CD4-positive, CD25-positive, alpha-beta regulatory T cell (primary cell): Measurements from ENCODE around the gene EPB41. TPM values are rescaled to one million over a fixed set of nuclear protein-coding genes. Genes with fewer than 3 reads are reported as not detected.
A peak's percentile ranks its signal among the peaks of the same experiment; 100 is the strongest.

Experiments used
- ATAC-seq, 2 donors: fragments of 150-1000 bp; cut with Tn5 transposase; one replicate each; pipeline ENCODE4 v1.10.0; 2021; ENCODE audit warnings: low read depth in 2 of 2, moderate number of reproducible peaks in 2 of 2, moderate library complexity in 1 of 2
- DNase-seq, 3 donors: peaks; one replicate each; pipeline versions ENCODE4 v3.0.0 to v3.0.0-alpha.2; 2012 to 2022; ENCODE audit warnings: mixed read lengths in 1 of 3
- H3K27ac ChIP-seq: one replicate; pipeline ENCODE4 v1.7.0; 2013; ENCODE audit warnings: mild to moderate bottlenecking, low read length; ENCODE audit not compliant: insufficient read depth, poor library complexity, severe bottlenecking
- H3K27me3 ChIP-seq: one replicate; pipeline ENCODE4 v1.7.0; 2013; ENCODE audit warnings: low read length; ENCODE audit not compliant: control insufficient read depth, insufficient read depth
- H3K36me3 ChIP-seq: one replicate; pipeline ENCODE4 v1.7.0; 2013; ENCODE audit warnings: mild to moderate bottlenecking, low read length, moderate library complexity; ENCODE audit not compliant: control insufficient read depth, insufficient read depth
- H3K4me1 ChIP-seq: 2 replicates; pipeline ENCODE4 v1.7.0; 2013; ENCODE audit warnings: mild to moderate bottlenecking, low read length; ENCODE audit not compliant: insufficient read depth, control insufficient read depth, poor library complexity, severe bottlenecking
- H3K4me3 ChIP-seq: one replicate; pipeline ENCODE4 v1.7.0; 2013; ENCODE audit warnings: low read depth, mild to moderate bottlenecking, low read length, moderate library complexity
- H3K9me3 ChIP-seq, 2 experiments: 1 replicate in 1 of 2; 2 replicates in 1 of 2; pipeline ENCODE4 v1.7.0; 2013; ENCODE audit warnings: low read length in 2 of 2, mild to moderate bottlenecking in 1 of 2, moderate library complexity in 1 of 2; ENCODE audit not compliant: control insufficient read depth in 2 of 2
- H3K27ac Mint-ChIP-seq, 3 donors: one replicate each; pipeline ENCODE4 v1.8.0; 2020 to 2022; ENCODE audit warnings: mild to moderate bottlenecking in 3 of 3, mixed read lengths in 3 of 3, moderate library complexity in 2 of 3
- H3K27me3 Mint-ChIP-seq: one replicate; pipeline ENCODE4 v1.8.0; 2022; ENCODE audit warnings: mild to moderate bottlenecking, mixed read lengths
- H3K36me3 Mint-ChIP-seq: one replicate; pipeline ENCODE4 v1.8.0; 2020; ENCODE audit warnings: mixed read lengths
- H3K4me1 Mint-ChIP-seq, 4 donors: one replicate each; pipeline ENCODE4 v1.8.0; 2020 to 2022; ENCODE audit warnings: mixed read lengths in 4 of 4, mild to moderate bottlenecking in 1 of 4
- H3K4me3 Mint-ChIP-seq, 4 donors: one replicate each; pipeline ENCODE4 v1.8.0; 2020 to 2022; ENCODE audit warnings: mild to moderate bottlenecking in 4 of 4, mixed read lengths in 4 of 4, moderate library complexity in 3 of 4
- H3K9me3 Mint-ChIP-seq, 7 donors: one replicate each; pipeline ENCODE4 v1.8.0; 2020 to 2022; ENCODE audit warnings: mixed read lengths in 7 of 7, mild to moderate bottlenecking in 3 of 7, moderate library complexity in 2 of 7
- polyA plus RNA-seq, 4 donors: library from polyadenylated mRNA; unstranded; fragments of 300-500 nt; fragmentation: Illumina TruSeq; gene quantifications; one replicate each; pipeline ENCODE4 v1.2.3, GENCODE V29; 2021
- total RNA-seq: library from RNA; stranded (reverse); gene quantifications from one replicate; pipeline ENCODE4 v1.2.3, GENCODE V29; 2022

EPB41 gene
- total and polyA plus RNA-seq, 5 donors from 2014 or later: 118 to 309 (median 161) TPM

GRCh38 chr1:29120367-29120766 is 206.0 kb downstream of the EPB41 start:
- Mint-ChIP-seq H3K36me3 (peaks cover 21% of the 10 kb centered on the region), H3K4me3 (peak overlapping the region; percentile 8 to 57 (median 48)), H3K27ac (peak overlapping the region in 1 of 3 donors; percentile 52), H3K27me3 (peaks cover 33% of the 10 kb centered on the region), H3K9me3 (peaks cover 0 to 2% (median 0%) of the 10 kb centered on the region in 7 donors), H3K4me1 (peaks cover 0 to 15% (median 6%) of the 10 kb centered on the region in 4 donors)
- DNase-seq (no peak), ATAC-seq (no peak)
- no peak overlapping the region for H3K4me3 ChIP-seq
- no peaks in the 10 kb centered on the region for H3K9me3 ChIP-seq
- peaks cover 33% of the 10 kb centered on the region for H3K4me1 ChIP-seq
- H3K36me3 ChIP-seq: peaks cover 40% of the 10 kb centered on the region
- H3K27me3 ChIP-seq: no peaks in the 10 kb centered on the region
- no peak overlapping the region for H3K27ac ChIP-seq

GRCh38 chr1:29120947-29121485 is 206.6 kb downstream of the EPB41 start:
- DNase-seq: peak; percentile 47 to 76 (median 69)
- Histone ChIP-seq H3K27me3 (no peaks in the 10 kb centered on the region), H3K4me3 (no peak overlapping the region), H3K36me3 (peaks cover 34% of the 10 kb centered on the region), H3K9me3 (no peaks in the 10 kb centered on the region), H3K4me1 (peaks cover 33% of the 10 kb centered on the region), H3K27ac (no peak overlapping the region)
- ATAC-seq: peak; percentile 75 to 81
- H3K9me3 Mint-ChIP-seq: peaks cover 0 to 2% (median 0%) of the 10 kb centered on the region in 7 donors
- H3K4me3 Mint-ChIP-seq: peak overlapping the region in 3 of 4 donors; percentile 8 to 48 (median 35)
- peaks cover 21% of the 10 kb centered on the region for H3K36me3 Mint-ChIP-seq
- peaks cover 0 to 22% (median 7%) of the 10 kb centered on the region in 4 donors for H3K4me1 Mint-ChIP-seq
- peaks cover 40% of the 10 kb centered on the region for H3K27me3 Mint-ChIP-seq
- H3K27ac Mint-ChIP-seq: no peak overlapping the region

- Histone ChIP-seq H3K27ac (no peak overlapping the region), H3K36me3 (peaks cover 30% of the 10 kb centered on the region), H3K9me3 (no peaks in the 10 kb centered on the region), H3K4me3 (no peak overlapping the region), H3K27me3 (no peaks in the 10 kb centered on the region), H3K4me1 (peaks cover 33% of the 10 kb centered on the region)
- no peak overlapping the region for H3K4me3 Mint-ChIP-seq
- H3K4me1 Mint-ChIP-seq: peaks cover 0 to 22% (median 7%) of the 10 kb centered on the region in 4 donors
- H3K27me3 Mint-ChIP-seq: peaks cover 45% of the 10 kb centered on the region
- peaks cover 21% of the 10 kb centered on the region for H3K36me3 Mint-ChIP-seq
- DNase-seq: no peak
- ATAC-seq: peak in 1 of 2 donors; percentile 5
- no peak overlapping the region for H3K27ac Mint-ChIP-seq
- peaks cover 0 to 2% (median 0%) of the 10 kb centered on the region in 7 donors for H3K9me3 Mint-ChIP-seq
These were observed 207.2 kb downstream of the EPB41 start for GRCh38 chr1:29121516-29121935.

GRCh38 chr1:29121936-29122681 is 207.7 kb downstream of the EPB41 start:
- H3K9me3 Mint-ChIP-seq: peaks cover 0 to 2% (median 0%) of the 10 kb centered on the region in 7 donors
- no peak overlapping the region for H3K27ac Mint-ChIP-seq
- H3K4me1 ChIP-seq: peaks cover 33% of the 10 kb centered on the region
- H3K27me3 ChIP-seq: no peaks in the 10 kb centered on the region
- peaks cover 0 to 22% (median 7%) of the 10 kb centered on the region in 4 donors for H3K4me1 Mint-ChIP-seq
- H3K4me3 Mint-ChIP-seq: peak overlapping the region in 1 of 4 donors; percentile 26
- H3K27ac ChIP-seq: no peak overlapping the region
- no peaks in the 10 kb centered on the region for H3K9me3 ChIP-seq
- peaks cover 17% of the 10 kb centered on the region for H3K36me3 Mint-ChIP-seq
- peaks cover 24% of the 10 kb centered on the region for H3K36me3 ChIP-seq
- no peak overlapping the region for H3K4me3 ChIP-seq
- peak in 1 of 3 donors; percentile 27 for DNase-seq
- peaks cover 51% of the 10 kb centered on the region for H3K27me3 Mint-ChIP-seq
- ATAC-seq: no peak

GRCh38 chr1:29122682-29123052 is 208.3 kb downstream of the EPB41 start:
- Histone ChIP-seq H3K4me1 (peaks cover 33% of the 10 kb centered on the region), H3K9me3 (no peaks in the 10 kb centered on the region), H3K27ac (no peak overlapping the region), H3K36me3 (peaks cover 19% of the 10 kb centered on the region), H3K27me3 (no peaks in the 10 kb centered on the region), H3K4me3 (no peak overlapping the region)
- peak in 1 of 3 donors; percentile 22 for DNase-seq
- Mint-ChIP-seq H3K9me3 (peaks cover 0 to 2% (median 0%) of the 10 kb centered on the region in 7 donors), H3K4me1 (peaks cover 0 to 22% (median 4%) of the 10 kb centered on the region in 4 donors), H3K4me3 (peak overlapping the region; percentile 69 to 84 (median 76)), H3K27ac (no peak overlapping the region), H3K36me3 (peaks cover 11% of the 10 kb centered on the region), H3K27me3 (peaks cover 53% of the 10 kb centered on the region)
- ATAC-seq: no peak

GRCh38 chr1:29123053-29123886 is 208.9 kb downstream of the EPB41 start:
- Histone ChIP-seq H3K36me3 (peaks cover 14% of the 10 kb centered on the region), H3K4me3 (no peak overlapping the region), H3K4me1 (peaks cover 33% of the 10 kb centered on the region), H3K27ac (no peak overlapping the region), H3K9me3 (no peaks in the 10 kb centered on the region), H3K27me3 (no peaks in the 10 kb centered on the region)
- H3K4me1 Mint-ChIP-seq: peaks cover 0 to 22% (median 4%) of the 10 kb centered on the region in 4 donors
- peaks cover 11% of the 10 kb centered on the region for H3K36me3 Mint-ChIP-seq
- H3K9me3 Mint-ChIP-seq: peaks cover 0 to 2% (median 0%) of the 10 kb centered on the region in 7 donors
- ATAC-seq (no peak), DNase-seq (peak in 2 of 3 donors; percentile 38 to 40)
- H3K27ac Mint-ChIP-seq: no peak overlapping the region
- peaks cover 53% of the 10 kb centered on the region for H3K27me3 Mint-ChIP-seq
- H3K4me3 Mint-ChIP-seq: peak overlapping the region; percentile 69 to 84 (median 76)

- Histone ChIP-seq H3K27ac (no peak within 1 kb of the TSS), H3K9me3 (no peaks in the 10 kb centered on the region), H3K36me3 (peaks cover 8% of the 10 kb centered on the region), H3K4me3 (no peak within 1 kb of the TSS), H3K4me1 (peaks cover 33% of the 10 kb centered on the region), H3K27me3 (no peaks in the 10 kb centered on the region)
- Mint-ChIP-seq H3K36me3 (peaks cover 5% of the 10 kb centered on the region), H3K4me3 (peak within 1 kb of the TSS; percentile 69 to 84 (median 76)), H3K27ac (no peak within 1 kb of the TSS), H3K9me3 (peaks cover 0 to 2% (median 0%) of the 10 kb centered on the region in 7 donors), H3K27me3 (peaks cover 51% of the 10 kb centered on the region), H3K4me1 (peaks cover 0 to 22% (median 4%) of the 10 kb centered on the region in 4 donors)
- DNase-seq (no peak), ATAC-seq (no peak)
These were observed 209.6 kb downstream of the EPB41 start, which contains the start of gene TMEM200B for GRCh38 chr1:29123887-29124365. TSS of gene TMEM200B (minus strand) at chr1:29123903. CDS start at chr1:29121828, 2,075 bp downstream.
